Lung (tissue), 12 donors: Measurements from ENCODE around the gene CXCL16. TPM values are rescaled to one million over a fixed set of nuclear protein-coding genes. Genes with fewer than 3 reads are reported as not detected.
"Not testable (repeated sequence)": the region's sequence is repeated elsewhere in the genome, so short reads cannot be mapped to it uniquely, and the experiment has no call there.

Experiments used
- ATAC-seq: fragments of 200-7000 bp; cut with Tn5 transposase; one replicate; pipeline ENCODE4 v1.9.1; 2020; ENCODE audit warnings: moderate number of reproducible peaks; ENCODE audit not compliant: insufficient read depth, low FRiP score
- DNase-seq, 3 donors: peaks; one replicate each; pipeline ENCODE4 v3.0.0-alpha.2; 2013 to 2017
- H3K27ac ChIP-seq, 2 donors: one replicate each; pipeline ENCODE4 v1.5.1; 2013; ENCODE audit warnings: mild to moderate bottlenecking in 2 of 2, moderate library complexity in 2 of 2, control low read depth in 1 of 2, inconsistent platforms in 1 of 2, low read depth in 1 of 2, low read length in 1 of 2
- H3K27me3 ChIP-seq, 3 donors: one replicate each; pipeline ENCODE4 v1.5.1; 2013; ENCODE audit warnings: low read length in 2 of 3; ENCODE audit not compliant: control insufficient read depth in 3 of 3, insufficient read depth in 3 of 3
- H3K36me3 ChIP-seq, 4 donors: one replicate each; pipeline ENCODE4 v1.5.1; 2013; ENCODE audit warnings: low read length in 4 of 4, mild to moderate bottlenecking in 1 of 4, moderate library complexity in 1 of 4; ENCODE audit not compliant: control insufficient read depth in 4 of 4, insufficient read depth in 4 of 4
- H3K4me1 ChIP-seq, 5 donors: one replicate each; pipeline ENCODE4 v1.5.1; 2013; ENCODE audit warnings: low read length in 5 of 5, mild to moderate bottlenecking in 2 of 5, moderate library complexity in 1 of 5; ENCODE audit not compliant: control insufficient read depth in 5 of 5, insufficient read depth in 5 of 5
- H3K4me3 ChIP-seq: one replicate; pipeline ENCODE4 v1.5.1; 2013; ENCODE audit warnings: mild to moderate bottlenecking, control low read depth, moderate library complexity
- H3K9ac ChIP-seq, 2 donors: one replicate each; pipeline ENCODE4 v1.5.1; 2013; ENCODE audit warnings: low read length in 2 of 2, control low read depth in 1 of 2; ENCODE audit not compliant: insufficient read depth in 1 of 2
- H3K9me3 ChIP-seq, 4 donors: one replicate each; pipeline ENCODE4 v1.5.1; 2013; ENCODE audit warnings: low read length in 3 of 4, mild to moderate bottlenecking in 1 of 4, moderate library complexity in 1 of 4; ENCODE audit not compliant: control insufficient read depth in 4 of 4, insufficient read depth in 3 of 4
- WGBS, 2 donors: extraction: QIAGEN DNeasy Blood & Tissue Kit; methylation state at CpG; one replicate each; pipeline ENCODE4 v1.1.7; 2013; 5-methylcytosine and 5-hydroxymethylcytosine counted together
- polyA plus RNA-seq, 2 donors: library from polyadenylated mRNA; stranded (reverse); fragments of 200-250 nt; gene quantifications; one replicate each; pipeline ENCODE4 v1.2.1, GENCODE V29; 2013
- total RNA-seq, 2 donors: library from RNA; depleted of rRNA in 1 of 2; stranded (reverse); fragments of >200 nt in 1 of 2; gene quantifications; one replicate each; pipeline ENCODE4 v1.2.1, GENCODE V29; 2014 to 2021
- TF ChIP-seq, protein P1 (sequence below): IDR thresholded peaks from 2 replicates; pipeline ENCODE4 v1.5.1; 2012; ENCODE audit warnings: mild to moderate bottlenecking; ENCODE audit errors: control extremely low read depth, extremely low read depth
- donor health status: control.
- donor health status: control.
- donor health status: Bipolar disorder and iron deficiency.
- donor health status: healthy.
- donor health status: DM: yes; HTN: yes; CAD: no.

CXCL16 gene
- total and polyA plus RNA-seq, 4 donors, result 32.7 to 252 (median 111) TPM

DNA sequence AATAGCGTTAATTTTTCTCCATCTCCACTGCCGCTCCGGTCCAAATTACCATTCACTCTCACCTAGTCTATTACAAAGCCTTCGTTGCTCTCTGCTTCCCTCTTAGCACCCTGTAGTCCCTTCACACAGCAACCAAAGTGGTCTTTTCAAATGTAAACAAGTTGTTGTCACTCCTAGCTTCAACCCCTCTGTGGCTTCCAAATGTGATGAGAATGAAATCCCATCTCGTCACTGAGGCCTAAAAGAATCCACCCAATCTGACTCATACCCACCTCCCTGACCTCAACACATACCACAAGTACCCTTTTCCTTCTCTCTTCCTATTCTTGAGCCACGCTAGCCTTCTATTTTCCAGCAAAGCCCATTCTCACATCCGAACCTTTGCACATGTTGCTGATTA, 33.6 kb downstream of the CXCL16 start:
- H3K4me3 ChIP-seq, result no peak overlapping the region
- 76 to 83% methylated on average over 7 of the region's 7 CpGs for WGBS, 2 donors

DNA sequence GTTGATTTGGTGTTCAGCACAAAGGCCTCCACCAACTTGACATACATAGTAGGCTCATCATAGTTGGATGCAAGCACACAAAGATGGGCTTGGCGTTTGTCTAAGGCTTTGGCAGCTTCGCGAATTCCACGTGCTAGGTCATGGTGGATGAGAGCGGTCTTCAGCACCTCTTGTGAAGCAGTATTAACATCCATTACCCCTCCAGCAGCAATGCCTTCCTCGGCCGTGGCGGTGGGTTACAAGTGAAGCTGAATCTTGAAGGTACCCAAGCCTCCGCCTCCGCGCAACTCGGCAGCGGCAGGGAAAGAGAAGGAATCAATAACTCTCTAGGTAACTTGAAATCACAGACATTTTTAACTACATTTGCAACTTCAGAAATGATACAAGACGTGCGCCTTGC, 34.7 kb downstream of the CXCL16 start:
- H3K9me3 ChIP-seq, result no peaks in the 10 kb centered on the region
- peaks cover 0 to 14% (median 8%) of the 10 kb centered on the region in 5 donors for H3K4me1 ChIP-seq
- H3K9ac ChIP-seq, result no peak overlapping the region
- no peak for DNase-seq
- no peaks in the 10 kb centered on the region for H3K36me3 ChIP-seq
- TF ChIP-seq, protein P1, sequence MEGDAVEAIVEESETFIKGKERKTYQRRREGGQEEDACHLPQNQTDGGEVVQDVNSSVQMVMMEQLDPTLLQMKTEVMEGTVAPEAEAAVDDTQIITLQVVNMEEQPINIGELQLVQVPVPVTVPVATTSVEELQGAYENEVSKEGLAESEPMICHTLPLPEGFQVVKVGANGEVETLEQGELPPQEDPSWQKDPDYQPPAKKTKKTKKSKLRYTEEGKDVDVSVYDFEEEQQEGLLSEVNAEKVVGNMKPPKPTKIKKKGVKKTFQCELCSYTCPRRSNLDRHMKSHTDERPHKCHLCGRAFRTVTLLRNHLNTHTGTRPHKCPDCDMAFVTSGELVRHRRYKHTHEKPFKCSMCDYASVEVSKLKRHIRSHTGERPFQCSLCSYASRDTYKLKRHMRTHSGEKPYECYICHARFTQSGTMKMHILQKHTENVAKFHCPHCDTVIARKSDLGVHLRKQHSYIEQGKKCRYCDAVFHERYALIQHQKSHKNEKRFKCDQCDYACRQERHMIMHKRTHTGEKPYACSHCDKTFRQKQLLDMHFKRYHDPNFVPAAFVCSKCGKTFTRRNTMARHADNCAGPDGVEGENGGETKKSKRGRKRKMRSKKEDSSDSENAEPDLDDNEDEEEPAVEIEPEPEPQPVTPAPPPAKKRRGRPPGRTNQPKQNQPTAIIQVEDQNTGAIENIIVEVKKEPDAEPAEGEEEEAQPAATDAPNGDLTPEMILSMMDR, result no peak
- WGBS, 2 donors, result 97 to 99% methylated on average over 15 of the region's 15 CpGs
- ATAC-seq, result no peak
- H3K4me3 ChIP-seq, result no peak overlapping the region
- no peaks in the 10 kb centered on the region for H3K27me3 ChIP-seq
- no peak overlapping the region for H3K27ac ChIP-seq

More for the DNA sequence above, 33.6 kb downstream of the CXCL16 start:
- Histone ChIP-seq H3K9me3 (no peaks in the 10 kb centered on the region), H3K27me3 (no peaks in the 10 kb centered on the region), H3K9ac (no peak overlapping the region), H3K36me3 (no peaks in the 10 kb centered on the region), H3K27ac (no peak overlapping the region), H3K4me1 (peaks cover 0 to 17% (median 8%) of the 10 kb centered on the region in 5 donors)
- ATAC-seq (no peak), DNase-seq (no peak)
- TF ChIP-seq, protein P1, result no peak

DNA sequence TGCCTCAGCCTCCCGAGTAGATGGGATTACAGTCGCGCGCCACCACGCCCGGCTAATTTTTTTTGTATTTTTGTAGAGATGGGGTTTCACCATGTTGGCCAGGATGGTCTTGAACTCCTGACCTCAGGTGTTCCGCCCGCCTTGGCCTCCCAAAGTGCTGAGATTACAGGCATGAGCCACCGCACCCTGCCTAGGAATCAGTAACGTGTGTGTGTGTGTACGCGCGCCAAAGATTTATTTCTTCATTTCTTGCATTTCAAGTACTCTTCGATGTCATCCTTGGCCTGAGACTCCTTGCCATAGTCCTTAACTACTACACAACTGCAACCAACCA, 35.2 kb downstream of the CXCL16 start:
- 50 to 54% methylated on average over 14 of the region's 14 CpGs for WGBS, 2 donors
- H3K9me3 ChIP-seq, ATAC-seq, H3K27me3 ChIP-seq, H3K27ac ChIP-seq, DNase-seq, H3K36me3 ChIP-seq: not testable (repeated sequence)
- H3K4me1 ChIP-seq, result peaks cover 0 to 10% (median 8%) of the 10 kb centered on the region in 5 donors
- H3K4me3 ChIP-seq, result peak overlapping the region; percentile 92
- peak overlapping the region in 1 of 2 donors; percentile 87 for H3K9ac ChIP-seq

DNA sequence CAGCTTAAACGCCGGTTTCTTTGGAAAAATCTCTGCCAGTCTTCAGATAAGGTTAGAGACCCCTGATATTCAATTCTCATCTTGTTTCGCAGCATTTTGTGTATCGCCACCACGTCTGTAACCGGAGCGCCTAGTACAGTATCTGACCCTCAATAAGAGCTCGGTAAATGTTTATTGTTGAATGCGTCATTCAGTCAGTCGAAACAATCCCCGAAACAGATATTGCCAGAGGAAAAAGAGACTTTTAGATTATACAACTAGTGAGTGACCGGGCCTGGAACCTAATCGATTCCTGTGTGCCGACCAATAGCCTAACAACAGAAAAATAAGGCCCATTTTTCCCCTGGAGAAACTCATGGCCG, 36.4 kb downstream of the CXCL16 start:
- H3K9ac ChIP-seq, result peak overlapping the region; percentile 64 to 73
- H3K36me3 ChIP-seq, result no peaks in the 10 kb centered on the region
- TF ChIP-seq, protein P1, result no peak
- ATAC-seq (no peak), DNase-seq (no peak)
- H3K4me1 ChIP-seq, result peaks cover 0 to 10% (median 8%) of the 10 kb centered on the region in 5 donors
- peak overlapping the region in 1 of 2 donors; percentile 84 for H3K27ac ChIP-seq
- no peaks in the 10 kb centered on the region for H3K27me3 ChIP-seq
- WGBS, 2 donors, result 8% methylated on average over 15 of the region's 15 CpGs
- H3K4me3 ChIP-seq, result peak overlapping the region; percentile 92
- no peaks in the 10 kb centered on the region for H3K9me3 ChIP-seq
